ENCODE measurements around the gene FADS3.

DNA sequence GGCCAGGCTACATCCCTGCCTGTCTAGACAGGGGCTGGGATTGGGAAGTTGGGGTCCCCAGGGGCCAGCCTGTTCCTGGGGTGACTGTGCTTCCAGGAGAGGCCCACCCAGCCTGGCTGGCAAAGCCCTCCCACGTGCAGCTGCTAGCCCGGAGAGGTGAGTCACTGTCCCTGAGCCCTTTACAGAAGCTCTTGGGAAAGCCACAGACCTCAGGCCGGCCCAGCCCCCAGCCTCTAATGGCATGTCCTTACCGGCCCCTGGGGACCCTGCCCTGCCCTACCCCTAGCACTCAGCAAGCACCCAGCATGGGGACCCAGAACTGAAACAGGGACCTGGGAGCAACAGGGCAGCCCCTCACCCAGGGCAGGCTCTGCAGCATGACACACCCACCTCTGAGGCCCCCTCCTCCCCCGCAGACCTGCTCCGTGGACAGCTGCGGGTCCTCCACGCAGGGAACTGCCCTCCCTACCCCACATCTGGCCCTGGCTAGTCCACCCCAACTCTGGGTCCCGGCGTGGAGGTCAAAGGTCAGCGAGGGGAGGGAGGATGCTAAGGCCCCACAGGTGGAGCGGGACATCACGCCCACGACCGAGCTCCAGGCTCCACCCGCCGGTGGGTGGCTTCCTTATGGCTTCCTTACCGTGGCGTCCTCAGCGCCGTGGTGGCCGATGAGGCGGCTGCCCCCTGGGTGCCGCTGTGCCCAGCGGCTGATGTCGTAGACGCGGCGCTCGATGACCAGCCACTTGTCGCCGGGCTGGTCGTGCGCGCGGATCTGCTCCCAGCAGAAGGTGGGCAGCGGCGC, 615 bp downstream of the FADS3 start:
- TF ChIP-seq, protein P1, sequence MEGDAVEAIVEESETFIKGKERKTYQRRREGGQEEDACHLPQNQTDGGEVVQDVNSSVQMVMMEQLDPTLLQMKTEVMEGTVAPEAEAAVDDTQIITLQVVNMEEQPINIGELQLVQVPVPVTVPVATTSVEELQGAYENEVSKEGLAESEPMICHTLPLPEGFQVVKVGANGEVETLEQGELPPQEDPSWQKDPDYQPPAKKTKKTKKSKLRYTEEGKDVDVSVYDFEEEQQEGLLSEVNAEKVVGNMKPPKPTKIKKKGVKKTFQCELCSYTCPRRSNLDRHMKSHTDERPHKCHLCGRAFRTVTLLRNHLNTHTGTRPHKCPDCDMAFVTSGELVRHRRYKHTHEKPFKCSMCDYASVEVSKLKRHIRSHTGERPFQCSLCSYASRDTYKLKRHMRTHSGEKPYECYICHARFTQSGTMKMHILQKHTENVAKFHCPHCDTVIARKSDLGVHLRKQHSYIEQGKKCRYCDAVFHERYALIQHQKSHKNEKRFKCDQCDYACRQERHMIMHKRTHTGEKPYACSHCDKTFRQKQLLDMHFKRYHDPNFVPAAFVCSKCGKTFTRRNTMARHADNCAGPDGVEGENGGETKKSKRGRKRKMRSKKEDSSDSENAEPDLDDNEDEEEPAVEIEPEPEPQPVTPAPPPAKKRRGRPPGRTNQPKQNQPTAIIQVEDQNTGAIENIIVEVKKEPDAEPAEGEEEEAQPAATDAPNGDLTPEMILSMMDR (IDR thresholded peaks at IDR 0.05): no peak
- TF ChIP-seq POLR2A (IDR thresholded peaks at IDR 0.05): no peak

Measured in tibial nerve (tissue), 3 donors.